Prostate gland (tissue), 2 donors: ENCODE results near the gene LIMS2.

Source experiments
- CTCF ChIP-seq, 4 experiments: fragments of 200-600 bp in 2 of 4; fragments of 450-650 bp in 2 of 4; sonication (generic) in 2 of 4; IDR thresholded peaks; 1 replicate in 3 of 4; 2 replicates in 1 of 4; pipeline ENCODE4 v1.5.1; 2016 to 2019; ENCODE audit warnings: antibody characterized with exemption in 4 of 4, mild to moderate bottlenecking in 2 of 4, moderate library complexity in 2 of 4
- POLR2A ChIP-seq: fragments of 450-650 bp; IDR thresholded peaks from one replicate; pipeline ENCODE4 v1.6.1; 2016; ENCODE audit warnings: antibody characterized with exemption, mild to moderate bottlenecking

DNA sequence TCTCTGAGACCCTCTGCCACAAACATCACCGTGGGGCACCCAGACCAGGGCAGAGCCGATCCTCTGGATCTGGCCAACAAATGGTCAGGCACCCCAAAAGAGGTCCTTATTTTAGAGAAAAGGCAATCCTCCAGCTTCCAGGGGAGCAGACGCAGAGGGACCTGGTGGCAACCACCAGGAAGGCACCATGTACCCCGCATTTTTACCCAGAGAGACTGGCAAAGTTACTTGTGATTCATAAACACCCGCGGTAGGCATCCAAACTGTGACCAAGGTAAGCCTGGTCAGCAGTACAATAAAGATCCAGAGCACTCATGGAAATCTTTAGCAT lies 10.5 kb downstream of the LIMS2 start:
- no peak for TF ChIP-seq CTCF (IDR thresholded peaks at IDR 0.05)
- TF ChIP-seq POLR2A = no peak
